WTC11 (cell line): Measurements from ENCODE around the gene PCDHB9.
"Not testable (repeated sequence)": the region's sequence is repeated elsewhere in the genome, so short reads cannot be mapped to it uniquely, and the experiment has no call there.

Experiments
- ESRRA ChIP-seq: sonication (generic); formaldehyde crosslinking; IDR thresholded peaks from 2 replicates; pipeline ENCODE4 v1.8.1; 2022; ENCODE audit warnings: mild to moderate bottlenecking, missing genetic modification reagents, borderline replicate concordance
- NFATC4 ChIP-seq: fragments of 250-450 bp; sonication (Bioruptor Pico); IDR thresholded peaks from 2 replicates; pipeline ENCODE4 v1.9.0; 2021; ENCODE audit warnings: mild to moderate bottlenecking
- SP1 ChIP-seq: sonication (generic); formaldehyde crosslinking; conservative IDR thresholded peaks from 2 replicates; pipeline ENCODE4 v1.8.1; 2022; ENCODE audit warnings: missing genetic modification reagents
- TCF7 ChIP-seq: sonication (generic); formaldehyde crosslinking; IDR thresholded peaks from 2 replicates; pipeline ENCODE4 v1.8.0; 2022; ENCODE audit warnings: mild to moderate bottlenecking, low read depth, missing genetic modification reagents, moderate library complexity
- ZBTB21 ChIP-seq: sonication (generic); formaldehyde crosslinking; IDR thresholded peaks from 2 replicates; pipeline ENCODE4 v1.8.1; 2023; ENCODE audit warnings: mild to moderate bottlenecking, missing genetic modification reagents, borderline replicate concordance
- TF ChIP-seq, protein P1 (sequence below): sonication (generic); formaldehyde crosslinking; IDR thresholded peaks from 2 replicates; pipeline ENCODE4 v1.8.1; 2023; ENCODE audit warnings: mild to moderate bottlenecking, missing genetic modification reagents, moderate library complexity
- TF ChIP-seq, protein P2 (sequence below): fragments of 250-450 bp; sonication (Bioruptor Pico); IDR thresholded peaks from 2 replicates; pipeline ENCODE4 v1.9.0; 2021; ENCODE audit warnings: moderate library complexity, mild to moderate bottlenecking, inconsistent platforms, borderline replicate concordance
- TF ChIP-seq, protein P3 (sequence below): fragments of 200-600 bp; IDR thresholded peaks from 2 replicates; pipeline ENCODE4 v1.8.0; 2022; ENCODE audit warnings: antibody characterized with exemption
- TF ChIP-seq, protein P4 (sequence below): sonication (generic); formaldehyde crosslinking; IDR thresholded peaks from 2 replicates; pipeline ENCODE4 v1.8.0; 2022; ENCODE audit warnings: mild to moderate bottlenecking, missing genetic modification reagents
- TF ChIP-seq, protein P5 (sequence below): fragments of 250-450 bp; sonication (Bioruptor Pico); IDR thresholded peaks from 2 replicates; pipeline ENCODE4 v1.9.0; 2021; ENCODE audit warnings: mild to moderate bottlenecking

DNA sequence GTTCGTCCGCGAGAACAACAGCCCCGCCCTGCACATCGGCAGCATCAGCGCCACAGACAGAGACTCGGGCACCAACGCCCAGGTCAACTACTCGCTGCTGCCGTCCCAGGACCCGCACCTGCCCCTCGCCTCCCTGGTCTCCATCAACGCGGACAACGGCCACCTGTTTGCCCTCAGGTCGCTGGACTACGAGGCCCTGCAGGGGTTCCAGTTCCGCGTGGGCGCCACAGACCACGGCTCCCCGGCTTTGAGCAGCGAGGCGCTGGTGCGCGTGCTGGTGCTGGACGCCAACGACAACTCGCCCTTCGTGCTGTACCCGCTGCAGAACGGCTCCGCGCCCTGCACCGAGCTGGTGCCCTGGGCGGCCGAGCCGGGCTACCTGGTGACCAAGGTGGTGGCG is 23.3 kb downstream of the PCDHB9 start:
- TF ChIP-seq, protein P1, sequence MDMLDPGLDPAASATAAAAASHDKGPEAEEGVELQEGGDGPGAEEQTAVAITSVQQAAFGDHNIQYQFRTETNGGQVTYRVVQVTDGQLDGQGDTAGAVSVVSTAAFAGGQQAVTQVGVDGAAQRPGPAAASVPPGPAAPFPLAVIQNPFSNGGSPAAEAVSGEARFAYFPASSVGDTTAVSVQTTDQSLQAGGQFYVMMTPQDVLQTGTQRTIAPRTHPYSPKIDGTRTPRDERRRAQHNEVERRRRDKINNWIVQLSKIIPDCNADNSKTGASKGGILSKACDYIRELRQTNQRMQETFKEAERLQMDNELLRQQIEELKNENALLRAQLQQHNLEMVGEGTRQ (CRISPR knock-in tag), result not testable (repeated sequence)
- TF ChIP-seq TCF7 (CRISPR knock-in tag); ESRRA (CRISPR knock-in tag); SP1 (CRISPR knock-in tag); ZBTB21; NFATC4 (CRISPR knock-in tag): not testable (repeated sequence)
- TF ChIP-seq, protein P2, sequence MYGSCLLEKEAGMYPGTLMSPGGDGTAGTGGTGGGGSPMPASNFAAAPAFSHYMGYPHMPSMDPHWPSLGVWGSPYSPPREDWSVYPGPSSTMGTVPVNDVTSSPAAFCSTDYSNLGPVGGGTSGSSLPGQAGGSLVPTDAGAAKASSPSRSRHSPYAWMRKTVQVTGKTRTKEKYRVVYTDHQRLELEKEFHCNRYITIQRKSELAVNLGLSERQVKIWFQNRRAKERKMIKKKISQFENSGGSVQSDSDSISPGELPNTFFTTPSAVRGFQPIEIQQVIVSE, result not testable (repeated sequence)
- TF ChIP-seq, protein P3, sequence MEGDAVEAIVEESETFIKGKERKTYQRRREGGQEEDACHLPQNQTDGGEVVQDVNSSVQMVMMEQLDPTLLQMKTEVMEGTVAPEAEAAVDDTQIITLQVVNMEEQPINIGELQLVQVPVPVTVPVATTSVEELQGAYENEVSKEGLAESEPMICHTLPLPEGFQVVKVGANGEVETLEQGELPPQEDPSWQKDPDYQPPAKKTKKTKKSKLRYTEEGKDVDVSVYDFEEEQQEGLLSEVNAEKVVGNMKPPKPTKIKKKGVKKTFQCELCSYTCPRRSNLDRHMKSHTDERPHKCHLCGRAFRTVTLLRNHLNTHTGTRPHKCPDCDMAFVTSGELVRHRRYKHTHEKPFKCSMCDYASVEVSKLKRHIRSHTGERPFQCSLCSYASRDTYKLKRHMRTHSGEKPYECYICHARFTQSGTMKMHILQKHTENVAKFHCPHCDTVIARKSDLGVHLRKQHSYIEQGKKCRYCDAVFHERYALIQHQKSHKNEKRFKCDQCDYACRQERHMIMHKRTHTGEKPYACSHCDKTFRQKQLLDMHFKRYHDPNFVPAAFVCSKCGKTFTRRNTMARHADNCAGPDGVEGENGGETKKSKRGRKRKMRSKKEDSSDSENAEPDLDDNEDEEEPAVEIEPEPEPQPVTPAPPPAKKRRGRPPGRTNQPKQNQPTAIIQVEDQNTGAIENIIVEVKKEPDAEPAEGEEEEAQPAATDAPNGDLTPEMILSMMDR, result not testable (repeated sequence)
- TF ChIP-seq, protein P4, sequence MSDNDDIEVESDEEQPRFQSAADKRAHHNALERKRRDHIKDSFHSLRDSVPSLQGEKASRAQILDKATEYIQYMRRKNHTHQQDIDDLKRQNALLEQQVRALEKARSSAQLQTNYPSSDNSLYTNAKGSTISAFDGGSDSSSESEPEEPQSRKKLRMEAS (CRISPR knock-in tag), result not testable (repeated sequence)
- TF ChIP-seq, protein P5, sequence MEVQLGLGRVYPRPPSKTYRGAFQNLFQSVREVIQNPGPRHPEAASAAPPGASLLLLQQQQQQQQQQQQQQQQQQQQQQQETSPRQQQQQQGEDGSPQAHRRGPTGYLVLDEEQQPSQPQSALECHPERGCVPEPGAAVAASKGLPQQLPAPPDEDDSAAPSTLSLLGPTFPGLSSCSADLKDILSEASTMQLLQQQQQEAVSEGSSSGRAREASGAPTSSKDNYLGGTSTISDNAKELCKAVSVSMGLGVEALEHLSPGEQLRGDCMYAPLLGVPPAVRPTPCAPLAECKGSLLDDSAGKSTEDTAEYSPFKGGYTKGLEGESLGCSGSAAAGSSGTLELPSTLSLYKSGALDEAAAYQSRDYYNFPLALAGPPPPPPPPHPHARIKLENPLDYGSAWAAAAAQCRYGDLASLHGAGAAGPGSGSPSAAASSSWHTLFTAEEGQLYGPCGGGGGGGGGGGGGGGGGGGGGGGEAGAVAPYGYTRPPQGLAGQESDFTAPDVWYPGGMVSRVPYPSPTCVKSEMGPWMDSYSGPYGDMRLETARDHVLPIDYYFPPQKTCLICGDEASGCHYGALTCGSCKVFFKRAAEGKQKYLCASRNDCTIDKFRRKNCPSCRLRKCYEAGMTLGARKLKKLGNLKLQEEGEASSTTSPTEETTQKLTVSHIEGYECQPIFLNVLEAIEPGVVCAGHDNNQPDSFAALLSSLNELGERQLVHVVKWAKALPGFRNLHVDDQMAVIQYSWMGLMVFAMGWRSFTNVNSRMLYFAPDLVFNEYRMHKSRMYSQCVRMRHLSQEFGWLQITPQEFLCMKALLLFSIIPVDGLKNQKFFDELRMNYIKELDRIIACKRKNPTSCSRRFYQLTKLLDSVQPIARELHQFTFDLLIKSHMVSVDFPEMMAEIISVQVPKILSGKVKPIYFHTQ (CRISPR knock-in tag), result not testable (repeated sequence)
